K562 (cell line): ENCODE results near the gene SLC25A28. TPM values are rescaled to one million over a fixed set of nuclear protein-coding genes. Genes with fewer than 3 reads are reported as not detected.

Experiments
- BCOR ChIP-seq: fragments of 450-650 bp; IDR thresholded peaks from 2 replicates; pipeline ENCODE4 v1.6.1; 2016
- CREBBP ChIP-seq: IDR thresholded peaks from one replicate; pipeline ENCODE4 v1.6.1; 2012; ENCODE audit warnings: low read depth, mild to moderate bottlenecking, control low read depth, inconsistent platforms, low read length
- ETV6 ChIP-seq, 3 experiments: fragments of 150-350 bp in 1 of 3; sonication (generic) in 1 of 3; formaldehyde crosslinking in 1 of 3; IDR thresholded peaks; 2 replicates each; pipeline versions ENCODE4 v1.6.1 to v1.8.0; 2014 to 2022; ENCODE audit warnings: borderline replicate concordance in 2 of 3, low read depth in 2 of 3, antibody characterized with exemption in 1 of 3, low read length in 1 of 3, mild to moderate bottlenecking in 1 of 3, missing genetic modification reagents in 1 of 3
- FOXM1 ChIP-seq, 2 experiments: fragments of 450-650 bp in 1 of 2; sonication (generic) in 1 of 2; formaldehyde crosslinking in 1 of 2; IDR thresholded peaks; 2 replicates each; pipeline versions ENCODE4 v1.6.1 to v1.9.0; 2017 to 2022; ENCODE audit warnings: low read depth in 2 of 2, mild to moderate bottlenecking in 2 of 2, missing genetic modification reagents in 1 of 2, moderate library complexity in 1 of 2
- ID3 ChIP-seq, 2 experiments: fragments of 250-450 bp in 1 of 2; fragments of 450-650 bp in 1 of 2; sonication (Bioruptor Pico) in 1 of 2; IDR thresholded peaks; 2 replicates each; pipeline versions ENCODE4 v1.6.1 to v1.8.0; 2016 to 2021; ENCODE audit warnings: mild to moderate bottlenecking in 2 of 2, moderate library complexity in 2 of 2, missing compliant biosample characterization in 1 of 2, missing genetic modification characterization in 1 of 2
- MGA ChIP-seq: fragments of 450-650 bp; IDR thresholded peaks from 2 replicates; pipeline ENCODE4 v1.6.1; 2016; ENCODE audit warnings: mild to moderate bottlenecking, moderate library complexity
- MYC ChIP-seq, 2 experiments: fragments of 250-450 bp in 1 of 2; sonication (Bioruptor Pico) in 1 of 2; IDR thresholded peaks; 2 replicates each; pipeline versions ENCODE4 v1.5.1 to v1.6.1; 2012 to 2021; ENCODE audit warnings: low read depth in 2 of 2, borderline replicate concordance in 1 of 2, improper control_type of control experiment in 1 of 2, low read length in 1 of 2, mild to moderate bottlenecking in 1 of 2, moderate library complexity in 1 of 2
- SAP30 ChIP-seq: fragments of 200-600 bp; sonication (generic); IDR thresholded peaks from 2 replicates; pipeline ENCODE4 v1.6.1; 2012; ENCODE audit warnings: borderline replicate concordance, low read depth, mild to moderate bottlenecking, moderate library complexity, low read length, control low read depth, inconsistent platforms; ENCODE audit not compliant: insufficient read depth, poor library complexity, severe bottlenecking
- SREBF2 ChIP-seq: sonication (generic); formaldehyde crosslinking; IDR thresholded peaks from 2 replicates; pipeline ENCODE4 v1.4.0; 2020; ENCODE audit warnings: mild to moderate bottlenecking, missing genetic modification reagents
- SUPT5H ChIP-seq: fragments of 450-650 bp; IDR thresholded peaks from 2 replicates; pipeline ENCODE4 v1.6.1; 2016
- TOE1 ChIP-seq, 2 experiments: fragments of 450-650 bp in 1 of 2; sonication (generic) in 1 of 2; formaldehyde crosslinking in 1 of 2; IDR thresholded peaks; 2 replicates each; pipeline versions ENCODE4 v1.7.1 to v1.8.0; 2016 to 2022; ENCODE audit warnings: borderline replicate concordance in 2 of 2, mild to moderate bottlenecking in 2 of 2, antibody characterized with exemption in 1 of 2, inconsistent platforms in 1 of 2, low read depth in 1 of 2, missing genetic modification reagents in 1 of 2, moderate library complexity in 1 of 2
- polyA plus RNA-seq, 8 experiments: library from polyadenylated mRNA; depleted of rRNA in 4 of 8; stranded (reverse) in 5 of 8; unstranded in 3 of 8; fragments of >200 nt; fragmentation: Nextera tagmentation in 2 of 8; fragmentation: Illumina TruSeq in 1 of 8; extraction: Ambion mirVana in 2 of 8; extraction: Trizol in 1 of 8; gene quantifications; 2 replicates each; pipeline versions ENCODE4 v1.2.1 to v1.2.3, GENCODE V29; 2011 to 2014; ENCODE audit warnings: inconsistent platforms in 1 of 8, missing spikeins in 1 of 8
- total RNA-seq, 7 experiments: library from RNA; depleted of rRNA in 6 of 7; stranded (reverse); fragments of >200 nt in 6 of 7; fragmentation: Illumina TruSeq in 2 of 7; extraction: Trizol in 2 of 7; gene quantifications; 2 replicates each; pipeline versions ENCODE4 v1.2.1 to v1.2.3, GENCODE V29; 2011 to 2021; ENCODE audit warnings: low replicate concordance in 1 of 7

Gene SLC25A28
- total and polyA plus RNA-seq, 9 of the 15 experiments (the other 6 are each of a cell fraction or from before 2014, with no cell fraction given) = 6.2 to 32.3 (median 18.8) TPM

- TF ChIP-seq MGA (peak; percentile 93), BCOR (peak; percentile 32; the same call in 1 of the 2 replicates), SUPT5H (peak; percentile 80), ETV6 (IDR thresholded peaks at IDR 0.05; ENCODE audit: borderline replicate concordance in 1 of 2, low read depth in 2 of 2, low read length in 1 of 2) (no peak), ETV6 (CRISPR knock-in tag; IDR thresholded peaks at IDR 0.05; ENCODE audit: borderline replicate concordance) (no peak; the same call in 1 of the 2 replicates), ID3 (CRISPR knock-in tag; IDR thresholded peaks at IDR 0.05) (no peak), ID3 (tag; IDR thresholded peaks at IDR 0.05) (no peak; the same call in 1 of the 2 replicates), SAP30 (peak; percentile 90), TOE1 (IDR thresholded peaks at IDR 0.05; ENCODE audit: borderline replicate concordance) (peak; percentile 44; the same call in 1 of the 2 replicates), TOE1 (CRISPR knock-in tag; IDR thresholded peaks at IDR 0.05; ENCODE audit: borderline replicate concordance, low read depth) (no peak), FOXM1 (IDR thresholded peaks at IDR 0.05; ENCODE audit: low read depth) (no peak), FOXM1 (CRISPR knock-in tag; IDR thresholded peaks at IDR 0.05; ENCODE audit: low read depth) (peak; percentile 67; the same call in 1 of the 2 replicates), MYC (IDR thresholded peaks at IDR 0.05; ENCODE audit: low read depth, low read length) (peak; percentile 67), MYC (CRISPR knock-in tag; IDR thresholded peaks at IDR 0.05; ENCODE audit: borderline replicate concordance, low read depth) (no peak), CREBBP (no peak), SREBF2 (CRISPR knock-in tag) (no peak)
Measured at GRCh38 chr10:99620711-99621453, 643 bp upstream of the SLC25A28 start (continued).
